Mucosa of rectum (tissue), 2 donors: ENCODE results near the gene MLN.

Experiments
- H3K27ac ChIP-seq, 2 donors: one replicate each; pipeline ENCODE4 v1.7.0; 2013; ENCODE audit warnings: inconsistent platforms in 2 of 2, low read depth in 2 of 2, low read length in 2 of 2
- H3K27me3 ChIP-seq, 2 donors: one replicate each; pipeline ENCODE4 v1.7.0; 2013; ENCODE audit warnings: low read length in 2 of 2; ENCODE audit not compliant: control insufficient read depth in 2 of 2, insufficient read depth in 2 of 2
- H3K36me3 ChIP-seq, 2 donors: one replicate each; pipeline ENCODE4 v1.7.0; 2013; ENCODE audit warnings: low read length in 2 of 2; ENCODE audit not compliant: control insufficient read depth in 2 of 2, insufficient read depth in 2 of 2
- H3K4me1 ChIP-seq, 2 donors: one replicate each; pipeline ENCODE4 v1.7.0; 2013; ENCODE audit warnings: low read length in 2 of 2, mild to moderate bottlenecking in 1 of 2; ENCODE audit not compliant: control insufficient read depth in 2 of 2, insufficient read depth in 2 of 2
- H3K4me3 ChIP-seq, 2 donors: one replicate each; pipeline ENCODE4 v1.7.0; 2013; ENCODE audit warnings: low read length in 2 of 2
- H3K9ac ChIP-seq, 2 donors: one replicate each; pipeline ENCODE4 v1.7.0; 2013; ENCODE audit warnings: low read length in 2 of 2, low read depth in 1 of 2, mild to moderate bottlenecking in 1 of 2
- H3K9me3 ChIP-seq, 2 donors: one replicate each; pipeline ENCODE4 v1.7.0; 2013; ENCODE audit warnings: low read length in 2 of 2; ENCODE audit not compliant: control insufficient read depth in 2 of 2
- donor health status: healthy.
- donor health status: Normal muscosa, but diverticular disease.

The MLN gene

GRCh38 chr6:33789550-33789895 is 14.3 kb downstream of the MLN start:
- Histone ChIP-seq H3K4me3 (peak overlapping the region; percentile 13 to 83), H3K9me3 (no peaks in the 10 kb centered on the region), H3K36me3 (peaks cover 9 to 16% of the 10 kb centered on the region in 2 donors), H3K27ac (no peak overlapping the region), H3K4me1 (peaks cover 19 to 24% of the 10 kb centered on the region in 2 donors), H3K9ac (no peak overlapping the region), H3K27me3 (peaks cover 4 to 6% of the 10 kb centered on the region in 2 donors)

GRCh38 chr6:33788694-33789549 is 14.9 kb downstream of the MLN start, which contains the start of gene LEMD2:
Gene LEMD2, minus strand, starts transcription at chr6:33789130. Its CDS starts 14 bp downstream, at chr6:33789116.
- Histone ChIP-seq H3K9ac (peak within 1 kb of the TSS; percentile 90 to 91), H3K27ac (peak within 1 kb of the TSS; percentile 92 to 96), H3K9me3 (no peaks in the 10 kb centered on the region), H3K4me3 (peak within 1 kb of the TSS; percentile 80 to 83), H3K36me3 (peaks cover 14 to 20% of the 10 kb centered on the region in 2 donors), H3K27me3 (peaks cover 3 to 4% of the 10 kb centered on the region in 2 donors), H3K4me1 (peaks cover 19 to 24% of the 10 kb centered on the region in 2 donors)

GRCh38 chr6:33787954-33788693 is 15.7 kb downstream of the MLN start:
- H3K4me1 ChIP-seq: peaks cover 19 to 24% of the 10 kb centered on the region in 2 donors
- peaks cover 0 to 2% of the 10 kb centered on the region in 2 donors for H3K27me3 ChIP-seq
- H3K36me3 ChIP-seq: peaks cover 22 to 28% of the 10 kb centered on the region in 2 donors
- H3K4me3 ChIP-seq: peak overlapping the region; percentile 80 to 83
- H3K27ac ChIP-seq: peak overlapping the region; percentile 92 to 96
- peak overlapping the region; percentile 90 to 91 for H3K9ac ChIP-seq
- no peaks in the 10 kb centered on the region for H3K9me3 ChIP-seq

GRCh38 chr6:33787346-33787953 is 16.4 kb downstream of the MLN start:
- H3K9me3 ChIP-seq: no peaks in the 10 kb centered on the region
- H3K27ac ChIP-seq: peak overlapping the region; percentile 92 to 96
- H3K4me1 ChIP-seq: peaks cover 19 to 24% of the 10 kb centered on the region in 2 donors
- peaks cover 28 to 35% of the 10 kb centered on the region in 2 donors for H3K36me3 ChIP-seq
- peak overlapping the region; percentile 90 to 91 for H3K9ac ChIP-seq
- no peaks in the 10 kb centered on the region for H3K27me3 ChIP-seq
- H3K4me3 ChIP-seq: peak overlapping the region; percentile 80 to 83

- Histone ChIP-seq H3K9ac (peak overlapping the region in 1 of 2 donors; percentile 90), H3K27me3 (no peaks in the 10 kb centered on the region), H3K4me1 (peaks cover 19 to 24% of the 10 kb centered on the region in 2 donors), H3K9me3 (no peaks in the 10 kb centered on the region), H3K4me3 (no peak overlapping the region), H3K36me3 (peaks cover 34 to 41% of the 10 kb centered on the region in 2 donors), H3K27ac (no peak overlapping the region)
Measured at GRCh38 chr6:33786736-33787135, 17.1 kb downstream of the MLN start.

GRCh38 chr6:33785778-33786177 is 18.0 kb downstream of the MLN start:
- H3K36me3 ChIP-seq: peaks cover 35 to 43% of the 10 kb centered on the region in 2 donors
- H3K27ac ChIP-seq: no peak overlapping the region
- no peaks in the 10 kb centered on the region for H3K9me3 ChIP-seq
- no peak overlapping the region for H3K9ac ChIP-seq
- no peak overlapping the region for H3K4me3 ChIP-seq
- no peaks in the 10 kb centered on the region for H3K27me3 ChIP-seq
- peaks cover 19 to 24% of the 10 kb centered on the region in 2 donors for H3K4me1 ChIP-seq

GRCh38 chr6:33784787-33785186 is 19.0 kb downstream of the MLN start:
- no peaks in the 10 kb centered on the region for H3K27me3 ChIP-seq
- H3K9ac ChIP-seq: no peak overlapping the region
- peaks cover 45 to 52% of the 10 kb centered on the region in 2 donors for H3K36me3 ChIP-seq
- no peaks in the 10 kb centered on the region for H3K9me3 ChIP-seq
- H3K4me1 ChIP-seq: peaks cover 19 to 24% of the 10 kb centered on the region in 2 donors
- no peak overlapping the region for H3K4me3 ChIP-seq
- H3K27ac ChIP-seq: no peak overlapping the region

- H3K36me3 ChIP-seq: peaks cover 53 to 61% of the 10 kb centered on the region in 2 donors
- H3K4me1 ChIP-seq: peaks cover 19 to 24% of the 10 kb centered on the region in 2 donors
- no peak overlapping the region for H3K27ac ChIP-seq
- no peak overlapping the region for H3K9ac ChIP-seq
- no peaks in the 10 kb centered on the region for H3K27me3 ChIP-seq
- no peaks in the 10 kb centered on the region for H3K9me3 ChIP-seq
- no peak overlapping the region for H3K4me3 ChIP-seq
Measured at GRCh38 chr6:33783781-33784520, 19.9 kb downstream of the MLN start.

GRCh38 chr6:33782561-33782960 is 21.2 kb downstream of the MLN start:
- peaks cover 14 to 19% of the 10 kb centered on the region in 2 donors for H3K4me1 ChIP-seq
- H3K9ac ChIP-seq: no peak overlapping the region
- no peaks in the 10 kb centered on the region for H3K27me3 ChIP-seq
- no peaks in the 10 kb centered on the region for H3K9me3 ChIP-seq
- no peak overlapping the region for H3K4me3 ChIP-seq
- peaks cover 66 to 75% of the 10 kb centered on the region in 2 donors for H3K36me3 ChIP-seq
- H3K27ac ChIP-seq: no peak overlapping the region
